GM23248 (cell line): ENCODE data around the gene HBG1. TPM values are rescaled to one million over a fixed set of nuclear protein-coding genes. Genes with fewer than 3 reads are reported as not detected.

Source experiments
- DNase-seq: peaks from one replicate; pipeline ENCODE4 v3.0.0-alpha.2; 2015
- H2AFZ ChIP-seq: fragments of 200-600 bp; sonication (generic); 2 replicates; pipeline ENCODE4 v1.6.1; 2016; ENCODE audit warnings: antibody characterized with exemption
- H3F3A ChIP-seq: fragments of 200-600 bp; sonication (generic); 2 replicates; pipeline ENCODE4 v1.6.1; 2016; ENCODE audit warnings: mild to moderate bottlenecking, antibody characterized with exemption, mixed run types; ENCODE audit not compliant: insufficient read depth
- H3K27ac ChIP-seq: fragments of 200-600 bp; sonication (generic); 2 replicates; pipeline ENCODE4 v1.5.1; 2016; ENCODE audit warnings: mild to moderate bottlenecking
- H3K27me3 ChIP-seq: fragments of 200-600 bp; sonication (generic); replicated peaks from 2 replicates; pipeline ENCODE4 v1.6.1; 2016; ENCODE audit warnings: mild to moderate bottlenecking; ENCODE audit not compliant: insufficient read depth
- H3K36me3 ChIP-seq: fragments of 200-600 bp; sonication (generic); 2 replicates; pipeline ENCODE4 v1.6.1; 2016; ENCODE audit warnings: low read depth, mild to moderate bottlenecking
- H3K4me1 ChIP-seq: fragments of 200-600 bp; sonication (generic); 2 replicates; pipeline ENCODE4 v1.6.1; 2016; ENCODE audit warnings: mild to moderate bottlenecking; ENCODE audit not compliant: insufficient read depth
- H3K4me2 ChIP-seq: fragments of 200-600 bp; sonication (generic); one replicate; pipeline ENCODE4 v1.6.1; 2016; ENCODE audit warnings: mild to moderate bottlenecking; ENCODE audit not compliant: unreplicated experiment
- H3K4me3 ChIP-seq: fragments of 200-600 bp; sonication (generic); 2 replicates; pipeline ENCODE4 v1.5.1; 2016; ENCODE audit warnings: mild to moderate bottlenecking
- H3K79me2 ChIP-seq: fragments of 200-600 bp; sonication (generic); 2 replicates; pipeline ENCODE4 v1.6.1; 2016; ENCODE audit warnings: mild to moderate bottlenecking; ENCODE audit not compliant: insufficient read depth
- H3K9ac ChIP-seq: fragments of 200-600 bp; sonication (generic); 2 replicates; pipeline ENCODE4 v1.6.1; 2016; ENCODE audit warnings: mild to moderate bottlenecking
- H3K9me2 ChIP-seq: fragments of 200-600 bp; sonication (generic); 2 replicates; pipeline ENCODE4 v1.6.1; 2016; ENCODE audit warnings: mixed run types, mild to moderate bottlenecking, moderate library complexity; ENCODE audit not compliant: insufficient read depth
- H3K9me3 ChIP-seq: fragments of 200-600 bp; sonication (generic); one replicate; pipeline ENCODE4 v1.6.1; 2017; ENCODE audit warnings: low read depth
- H4K20me1 ChIP-seq: fragments of 200-600 bp; sonication (generic); 2 replicates; pipeline ENCODE4 v1.6.0; 2016; ENCODE audit not compliant: insufficient read depth
- EZH2 ChIP-seq: fragments of 200-600 bp; sonication (generic); IDR thresholded peaks from 2 replicates; pipeline ENCODE4 v1.6.1; 2018; ENCODE audit warnings: antibody characterized with exemption, mild to moderate bottlenecking; ENCODE audit not compliant: insufficient read depth, poor library complexity, severe bottlenecking
- EZH2phosphoT487 ChIP-seq: fragments of 200-600 bp; sonication (generic); IDR thresholded peaks from 2 replicates; pipeline ENCODE4 v1.6.1; 2018; ENCODE audit warnings: antibody characterized with exemption, moderate library complexity, mild to moderate bottlenecking, low read depth; ENCODE audit not compliant: insufficient read depth
- WGBS, 2 experiments: methylation state at CpG; one replicate each; pipeline ENCODE4 v1.1.6; 2015 to 2017; ENCODE audit warnings: low lambda C conversion rate in 2 of 2, low coverage in 1 of 2; ENCODE audit errors: missing lambda C conversion rate in 2 of 2; 5-methylcytosine and 5-hydroxymethylcytosine counted together
- in situ Hi-C: fragments of 300-500 bp; cut with MboI; formaldehyde crosslinking; loops from 2 replicates; pipeline ENCODE4 v1.15.0; 2020
- polyA plus RNA-seq: library from polyadenylated mRNA; unstranded; fragments of >200 nt; fragmentation: Nextera tagmentation; extraction: Ambion mirVana; gene quantifications from 2 replicates; pipeline ENCODE4 v1.2.1, GENCODE V29; 2016
- total RNA-seq: library from RNA; depleted of rRNA; stranded (reverse); fragments of >200 nt; shearing (Covaris generic); gene quantifications from 2 replicates; pipeline ENCODE4 v1.2.3, GENCODE V29; 2014

Gene HBG1
- total and polyA plus RNA-seq, 2 experiments from 2014 or later, result not detected

- no peak for TF ChIP-seq EZH2
- TF ChIP-seq EZH2phosphoT487, result no peak
- Histone ChIP-seq H3K27me3 (no peaks in the 10 kb centered on the region), H4K20me1 (no peaks in the 10 kb centered on the region), H3K4me3 (peak overlapping the region; percentile 7; the same call in 1 of the 2 replicates), H3K36me3 (no peaks in the 10 kb centered on the region), H3K27ac (peak overlapping the region; percentile 58), H3K79me2 (no peaks in the 10 kb centered on the region), H3K9me2 (no peaks in the 10 kb centered on the region), H3K9me3 (no peaks in the 10 kb centered on the region), H3K4me1 (peaks cover 29% of the 10 kb centered on the region), H3F3A (peaks cover 19% of the 10 kb centered on the region), H3K9ac (no peak overlapping the region), H2AFZ (peak overlapping the region; percentile 66; the same call in 1 of the 2 replicates), H3K4me2 (peak overlapping the region; percentile 13)
- 83 to 91% methylated on average over 6 of the region's 6 CpGs for WGBS, 2 experiments
- in situ Hi-C loops, result no loop called here
- DNase-seq, result peak; percentile 60
These were observed 39.4 kb upstream of the HBG1 start for GRCh38 chr11:5288906-5289550.

GRCh38 chr11:5288108-5288905 lies 38.6 kb upstream of the HBG1 start:
- Histone ChIP-seq H3K4me1 (peaks cover 29% of the 10 kb centered on the region), H4K20me1 (no peaks in the 10 kb centered on the region), H3F3A (peaks cover 19% of the 10 kb centered on the region), H3K36me3 (no peaks in the 10 kb centered on the region), H3K9ac (no peak overlapping the region), H3K4me2 (no peak overlapping the region), H3K9me2 (no peaks in the 10 kb centered on the region), H3K79me2 (no peaks in the 10 kb centered on the region), H3K9me3 (no peaks in the 10 kb centered on the region), H3K4me3 (no peak overlapping the region), H2AFZ (peak overlapping the region; percentile 18; the same call in 1 of the 2 replicates), H3K27ac (no peak overlapping the region), H3K27me3 (no peaks in the 10 kb centered on the region)
- WGBS, 2 experiments, result 62 to 66% methylated on average over 7 of the region's 7 CpGs
- TF ChIP-seq EZH2phosphoT487 (no peak), EZH2 (no peak)
- peak; percentile 54 for DNase-seq
- in situ Hi-C loops, result no loop called here

GRCh38 chr11:5286901-5287300 lies 37.2 kb upstream of the HBG1 start:
- no peak overlapping the region for H3K27ac ChIP-seq
- H3K79me2 ChIP-seq, result no peaks in the 10 kb centered on the region
- TF ChIP-seq EZH2phosphoT487 (no peak), EZH2 (no peak)
- no peak overlapping the region for H3K9ac ChIP-seq
- H3K9me3 ChIP-seq, result no peaks in the 10 kb centered on the region
- no peak overlapping the region for H2AFZ ChIP-seq
- H3K4me2 ChIP-seq, result no peak overlapping the region
- H3K4me1 ChIP-seq, result peaks cover 29% of the 10 kb centered on the region
- H4K20me1 ChIP-seq, result no peaks in the 10 kb centered on the region
- no peaks in the 10 kb centered on the region for H3K27me3 ChIP-seq
- no peaks in the 10 kb centered on the region for H3K36me3 ChIP-seq
- in situ Hi-C loops, result no loop called here
- H3K9me2 ChIP-seq, result no peaks in the 10 kb centered on the region
- H3F3A ChIP-seq, result peaks cover 22% of the 10 kb centered on the region
- H3K4me3 ChIP-seq, result no peak overlapping the region
- WGBS, 2 experiments, result 64 to 74% methylated on average over 3 of the region's 3 CpGs
- DNase-seq, result no peak

- no peak for DNase-seq
- Histone ChIP-seq H3K27me3 (no peaks in the 10 kb centered on the region), H3K36me3 (no peaks in the 10 kb centered on the region), H2AFZ (no peak overlapping the region), H3K4me1 (peaks cover 29% of the 10 kb centered on the region), H3K9me3 (no peaks in the 10 kb centered on the region), H3F3A (peaks cover 27% of the 10 kb centered on the region), H4K20me1 (no peaks in the 10 kb centered on the region), H3K27ac (no peak overlapping the region), H3K9me2 (no peaks in the 10 kb centered on the region), H3K4me2 (no peak overlapping the region), H3K79me2 (no peaks in the 10 kb centered on the region), H3K4me3 (no peak overlapping the region), H3K9ac (no peak overlapping the region)
- no peak for TF ChIP-seq EZH2
- TF ChIP-seq EZH2phosphoT487, result no peak
- WGBS, 2 experiments, result 35 to 67% methylated on average over 1 of the region's 1 CpG
- in situ Hi-C loops, result no loop called here
These were observed 36.7 kb upstream of the HBG1 start for GRCh38 chr11:5286351-5286750.
